PC-9 (cell line): ENCODE results near the gene FCHSD1. TPM values are rescaled to one million over a fixed set of nuclear protein-coding genes. Genes with fewer than 3 reads are reported as not detected.

Experiments used
- BruUV-seq: library from RNA; stranded (reverse); fragments of 400-500 nt; replicated peaks from 2 replicates; lab custom pipeline; 2021; lab: Mats Ljungman, UMichigan
- CTCF ChIA-PET: fragments of 300-600 bp; sonication (Branson Sonifier 250); formaldehyde crosslinking; loops from one replicate; lab custom pipeline; 2022; ENCODE audit warnings: antibody characterized with exemption; lab: Charles Lee
- POLR2A ChIA-PET: fragments of 300-600 bp; sonication (Branson Sonifier 250); formaldehyde crosslinking; loops from one replicate; lab custom pipeline; 2022; ENCODE audit warnings: antibody characterized with exemption; ENCODE audit not compliant: unreplicated experiment; lab: Charles Lee
- DNase-seq, 2 experiments: peaks; one replicate each; pipeline versions ENCODE4 v3.0.0 to v3.0.0-alpha.2; 2015 to 2022; ENCODE audit warnings: mixed read lengths in 1 of 2
- H2AFZ ChIP-seq: fragments of 200-600 bp; sonication (generic); 2 replicates; pipeline ENCODE4 v1.8.1; 2017; ENCODE audit warnings: antibody characterized with exemption
- H3F3A ChIP-seq: fragments of 200-600 bp; sonication (generic); 2 replicates; pipeline ENCODE4 v1.8.1; 2017; ENCODE audit warnings: antibody characterized with exemption, mild to moderate bottlenecking, low read depth; ENCODE audit not compliant: insufficient read depth
- H3K27ac ChIP-seq: fragments of 200-600 bp; sonication (generic); 2 replicates; pipeline ENCODE4 v1.6.1; 2016; ENCODE audit warnings: mixed run types
- H3K27me3 ChIP-seq: fragments of 200-600 bp; sonication (generic); 2 replicates; pipeline ENCODE4 v1.6.1; 2016; ENCODE audit warnings: low read depth, mixed run types; ENCODE audit not compliant: insufficient read depth
- H3K36me3 ChIP-seq: fragments of 200-600 bp; sonication (generic); 2 replicates; pipeline ENCODE4 v1.6.1; 2016; ENCODE audit warnings: low read depth, mixed run types
- H3K4me1 ChIP-seq: fragments of 200-600 bp; sonication (generic); replicated peaks from 2 replicates; pipeline ENCODE4 v1.6.1; 2016; ENCODE audit warnings: mixed run types; ENCODE audit not compliant: insufficient read depth
- H3K4me2 ChIP-seq: fragments of 200-600 bp; sonication (generic); 2 replicates; pipeline ENCODE4 v1.6.1; 2017; ENCODE audit warnings: mixed run types
- H3K4me3 ChIP-seq: fragments of 200-600 bp; sonication (generic); 2 replicates; pipeline ENCODE4 v1.6.1; 2016; ENCODE audit warnings: mixed run types
- H3K79me2 ChIP-seq: fragments of 200-600 bp; sonication (generic); 2 replicates; pipeline ENCODE4 v1.6.1; 2017; ENCODE audit warnings: low read depth, mixed run types
- H3K9me2 ChIP-seq: fragments of 200-600 bp; sonication (generic); 2 replicates; pipeline ENCODE4 v1.8.1; 2017; ENCODE audit warnings: mild to moderate bottlenecking; ENCODE audit not compliant: insufficient read depth
- H3K9me3 ChIP-seq: fragments of 200-600 bp; sonication (generic); 2 replicates; pipeline ENCODE4 v1.8.1; 2016; ENCODE audit warnings: low read depth; ENCODE audit not compliant: insufficient read depth
- H4K20me1 ChIP-seq: fragments of 200-600 bp; sonication (generic); 2 replicates; pipeline ENCODE4 v1.8.1; 2017; ENCODE audit not compliant: insufficient read depth
- CTCF ChIP-seq: fragments of 200-600 bp; sonication (generic); conservative IDR thresholded peaks from 2 replicates; pipeline ENCODE4 v1.6.1; 2017; ENCODE audit warnings: mixed run types, antibody characterized with exemption, mild to moderate bottlenecking, moderate library complexity
- EZH2 ChIP-seq: fragments of 200-600 bp; sonication (generic); IDR thresholded peaks from 2 replicates; pipeline ENCODE4 v1.8.0; 2017; ENCODE audit warnings: antibody characterized with exemption, low read depth
- intact Hi-C: fragments of 100-400 bp; cut with micrococcal nuclease; formaldehyde crosslinking; loops from one replicate; pipeline ENCODE4 v1.10.0; 2022; ENCODE audit not compliant: unreplicated experiment
- total RNA-seq: library from RNA; stranded (reverse); gene quantifications from 2 replicates; pipeline ENCODE4 v1.2.3, GENCODE V29; 2021

The FCHSD1 gene
- total RNA-seq, 1 experiment from 2014 or later, result 36.4 TPM

DNA sequence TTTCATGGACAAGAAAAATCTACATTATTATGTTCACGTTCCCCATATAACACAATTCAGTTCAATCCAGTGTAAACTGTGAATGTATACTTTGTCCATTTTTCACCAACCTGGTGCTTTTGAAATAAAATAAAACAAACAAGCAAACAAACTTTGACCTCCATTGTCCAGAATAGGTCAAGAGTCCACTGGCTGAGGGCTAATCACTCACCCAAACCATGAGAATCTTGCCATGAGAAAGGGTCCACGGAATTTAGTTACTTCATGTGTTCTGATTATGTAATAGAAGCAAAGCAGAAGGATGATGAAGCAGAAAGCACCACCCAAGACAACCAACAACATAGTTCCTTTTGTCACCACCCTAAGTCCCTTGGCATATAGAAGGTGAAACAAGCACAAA lies 61.1 kb downstream of the FCHSD1 start:
- no peaks in the 10 kb centered on the region for H3K4me1 ChIP-seq
- no peak overlapping the region for H2AFZ ChIP-seq
- H3K27ac ChIP-seq, result no peak overlapping the region
- peaks cover 24% of the 10 kb centered on the region; the same call in 1 of the 2 replicates for H3K36me3 ChIP-seq
- BruUV-seq, result no TSS peak
- peaks cover 33% of the 10 kb centered on the region for H3K79me2 ChIP-seq
- intact Hi-C loops, result loop anchor here (10.0 kb wide), 1 partner anchor 375 kb away; the partner anchor contains the start of gene RNF14
- no peak for DNase-seq
- 0 out of 2 replicates have a peak, but pooled peaks cover 8% of the 10 kb centered on the region for H3F3A ChIP-seq
- no peaks in the 10 kb centered on the region for H3K9me3 ChIP-seq
- CTCF ChIA-PET, result interaction anchor here (0.6 to 1.0 kb wide), 2 partner anchors 29 to 30 kb away, joined by 3 to 4 read pairs; partner anchors contain the start of gene DIAPH1
- peaks cover 33% of the 10 kb centered on the region for H4K20me1 ChIP-seq
- H3K9me2 ChIP-seq, result no peaks in the 10 kb centered on the region
- no peak overlapping the region for H3K4me3 ChIP-seq
- H3K27me3 ChIP-seq, result no peaks in the 10 kb centered on the region
- POLR2A ChIA-PET, result interaction anchor here (0.5 kb wide), 1 partner anchor 12 kb away, joined by 5 read pairs; no protein-coding TSS in a partner anchor
- TF ChIP-seq CTCF (no peak), EZH2 (no peak)
- H3K4me2 ChIP-seq, result no peak overlapping the region

Other genes with a start within 250 kb of the FCHSD1 start
- gene PCDHGA9, start 248.6 kb downstream of the FCHSD1 start, total RNA-seq, result not detected in 2 replicates
- not detected in 2 replicates for gene PCDHGB6, start 243.4 kb downstream of the FCHSD1 start, total RNA-seq
- gene PCDHGA10, start 238.4 kb downstream of the FCHSD1 start, total RNA-seq, result 0.13 and 0.15 TPM in 2 replicates
- 0.13 and 0.17 TPM in 2 replicates for gene PCDHGB7, start 233.7 kb downstream of the FCHSD1 start, total RNA-seq
- 0.18 and 0.22 TPM in 2 replicates for gene PCDHGA11, start 230.4 kb downstream of the FCHSD1 start, total RNA-seq
- gene PCDHGA12, start 220.9 kb downstream of the FCHSD1 start, total RNA-seq, result not detected in 2 replicates
- gene PCDHGC3, start 175.5 kb downstream of the FCHSD1 start, total RNA-seq, result 0.50 and 0.53 TPM in 2 replicates
- not detected in 2 replicates for gene PCDHGC4, start 166.4 kb downstream of the FCHSD1 start, total RNA-seq
- gene PCDHGC5, start 162.3 kb downstream of the FCHSD1 start, total RNA-seq, result not detected in 2 replicates
- 148 and 157 TPM in 2 replicates for gene DIAPH1, start 32.4 kb downstream of the FCHSD1 start, total RNA-seq
- gene HDAC3, start 14.6 kb downstream of the FCHSD1 start, total RNA-seq, result 76.0 and 87.0 TPM in 2 replicates
- gene RELL2, start 14.4 kb downstream of the FCHSD1 start, total RNA-seq, result 3.3 and 5.0 TPM in 2 replicates
- gene ARAP3, start 30.8 kb upstream of the FCHSD1 start, total RNA-seq, result 25.8 and 28.0 TPM in 2 replicates
- 88.5 and 101 TPM in 2 replicates for gene PCDH1, start 227.0 kb upstream of the FCHSD1 start, total RNA-seq